Measurements from ENCODE around the gene IL24.

DNA sequence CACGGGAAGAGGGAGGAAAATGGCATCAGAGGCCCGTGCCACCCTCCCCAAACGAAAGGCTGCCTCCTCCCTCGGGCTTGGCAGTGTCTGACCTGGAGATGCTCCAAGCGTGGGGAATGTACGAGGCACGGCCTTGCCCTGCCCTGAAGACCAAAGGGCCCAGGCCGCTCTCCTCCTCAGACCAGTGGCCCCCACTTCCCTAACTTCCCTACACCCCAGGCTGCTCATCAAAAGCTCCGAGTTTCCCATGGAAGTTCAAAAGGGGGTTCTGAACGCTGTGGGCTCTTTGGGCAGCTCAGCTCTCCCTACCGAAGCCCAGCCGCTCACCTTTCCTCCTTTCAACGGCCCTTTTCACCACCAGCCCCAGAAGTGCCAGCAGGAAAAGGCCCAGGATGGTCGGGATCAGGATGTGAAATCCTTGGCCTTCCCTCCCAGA, 12.7 kb downstream of the IL24 start:
- TF ChIP-seq, protein P1, sequence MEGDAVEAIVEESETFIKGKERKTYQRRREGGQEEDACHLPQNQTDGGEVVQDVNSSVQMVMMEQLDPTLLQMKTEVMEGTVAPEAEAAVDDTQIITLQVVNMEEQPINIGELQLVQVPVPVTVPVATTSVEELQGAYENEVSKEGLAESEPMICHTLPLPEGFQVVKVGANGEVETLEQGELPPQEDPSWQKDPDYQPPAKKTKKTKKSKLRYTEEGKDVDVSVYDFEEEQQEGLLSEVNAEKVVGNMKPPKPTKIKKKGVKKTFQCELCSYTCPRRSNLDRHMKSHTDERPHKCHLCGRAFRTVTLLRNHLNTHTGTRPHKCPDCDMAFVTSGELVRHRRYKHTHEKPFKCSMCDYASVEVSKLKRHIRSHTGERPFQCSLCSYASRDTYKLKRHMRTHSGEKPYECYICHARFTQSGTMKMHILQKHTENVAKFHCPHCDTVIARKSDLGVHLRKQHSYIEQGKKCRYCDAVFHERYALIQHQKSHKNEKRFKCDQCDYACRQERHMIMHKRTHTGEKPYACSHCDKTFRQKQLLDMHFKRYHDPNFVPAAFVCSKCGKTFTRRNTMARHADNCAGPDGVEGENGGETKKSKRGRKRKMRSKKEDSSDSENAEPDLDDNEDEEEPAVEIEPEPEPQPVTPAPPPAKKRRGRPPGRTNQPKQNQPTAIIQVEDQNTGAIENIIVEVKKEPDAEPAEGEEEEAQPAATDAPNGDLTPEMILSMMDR (IDR thresholded peaks at IDR 0.05): no peak
- no peak for TF ChIP-seq EZH2 (IDR thresholded peaks at IDR 0.05; ENCODE audit: borderline replicate concordance, insufficient read depth, low read depth, low read length, poor library complexity, severe bottlenecking)
